Activated naive CD4-positive, alpha-beta T cell treated with anti-CD3 and anti-CD28 coated beads, Interleukin-2, amount 50 U/mL, for 72 hours (primary cell): ENCODE data around the gene NIP7. TPM values are rescaled to one million over a fixed set of nuclear protein-coding genes. Genes with fewer than 3 reads are reported as not detected.

ENCODE experiments used
- ATAC-seq, 2 donors: fragments of 150-1000 bp; cut with Tn5 transposase; 2 replicates each; pipeline ENCODE4 v1.10.0; 2021; ENCODE audit warnings: mild to moderate bottlenecking in 2 of 2, moderate library complexity in 2 of 2
- DNase-seq, 2 donors: peaks; one replicate each; pipeline ENCODE4 v3.0.0; 2021 to 2022; ENCODE audit warnings: low spot score in 2 of 2
- H3K27ac Mint-ChIP-seq, 2 donors: one replicate each; pipeline ENCODE4 v1.8.0; 2022; ENCODE audit warnings: mild to moderate bottlenecking in 2 of 2, mixed read lengths in 2 of 2
- H3K36me3 Mint-ChIP-seq, 2 donors: one replicate each; pipeline ENCODE4 v1.8.0; 2022; ENCODE audit warnings: mixed read lengths in 2 of 2
- H3K9me3 Mint-ChIP-seq, 2 donors: one replicate each; pipeline ENCODE4 v1.8.0; 2022; ENCODE audit warnings: mixed read lengths in 2 of 2
- total RNA-seq, 2 donors: library from RNA; stranded (reverse); gene quantifications; one replicate each; pipeline ENCODE4 v1.2.3, GENCODE V29; 2022

Gene NIP7
- total RNA-seq, 2 donors from 2014 or later, result 35.8 to 44.7 TPM

DNA sequence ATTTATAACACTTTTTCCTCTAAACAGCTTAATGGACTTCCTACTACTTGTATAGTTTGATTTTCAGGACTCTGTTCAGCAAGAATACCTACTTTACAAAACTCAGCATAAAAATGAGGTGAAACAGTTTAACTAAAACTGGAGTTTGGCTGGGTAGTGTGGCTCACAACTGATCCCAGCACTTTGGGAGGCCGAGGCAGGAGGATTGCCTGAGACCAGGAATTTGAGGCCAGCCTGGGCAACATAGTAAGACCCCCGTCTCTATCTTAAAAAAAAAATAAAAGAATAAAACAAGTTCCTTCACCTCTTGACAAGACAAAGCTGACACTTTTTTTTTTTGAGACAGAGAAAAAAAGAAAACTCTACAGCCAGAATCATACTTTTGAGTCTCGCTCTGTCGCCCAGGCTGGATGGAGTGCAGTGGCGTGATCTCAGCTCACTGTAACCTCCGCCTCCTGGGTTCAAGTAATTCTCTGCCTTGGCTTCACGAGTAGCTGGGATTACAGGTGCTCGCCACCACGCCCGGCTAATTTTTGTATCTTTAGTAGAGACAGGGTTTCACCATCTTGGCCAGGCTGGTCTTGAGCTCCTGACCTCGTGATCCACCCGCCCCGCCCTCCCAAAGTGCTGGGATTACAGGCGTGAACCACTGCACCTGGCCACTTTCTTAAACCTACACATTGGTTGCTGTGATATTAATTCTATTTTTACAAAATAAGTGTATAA is 11.8 kb upstream of the NIP7 start:
- DNase-seq (no peak), ATAC-seq (no peak)
- no peaks in the 10 kb centered on the region for H3K9me3 Mint-ChIP-seq
- peaks cover 23 to 27% of the 10 kb centered on the region in 2 donors for H3K36me3 Mint-ChIP-seq
- peak overlapping the region in 1 of 2 donors; percentile 54 for H3K27ac Mint-ChIP-seq

- DNase-seq (peak in 1 of 2 donors; percentile 35), ATAC-seq (no peak)
- Mint-ChIP-seq H3K36me3 (peaks cover 23 to 27% of the 10 kb centered on the region in 2 donors), H3K9me3 (no peaks in the 10 kb centered on the region), H3K27ac (peak overlapping the region; percentile 79 to 89)
Observed at GRCh38 chr16:69328854-69329316, 10.7 kb upstream of the NIP7 start.

GRCh38 chr16:69329369-69330285 is 9.9 kb upstream of the NIP7 start:
- Mint-ChIP-seq H3K27ac (peak overlapping the region; percentile 79 to 89), H3K36me3 (peaks cover 23 to 28% of the 10 kb centered on the region in 2 donors), H3K9me3 (no peaks in the 10 kb centered on the region)
- DNase-seq (peak in 1 of 2 donors; percentile 60), ATAC-seq (peak; percentile 53 to 58)

GRCh38 chr16:69330286-69331109 is 9.1 kb upstream of the NIP7 start, which contains the start of gene PDF:
PDF (minus strand) TSS chr16:69330588; CDS start chr16:69330570, 18 bp downstream.
- DNase-seq (peak; percentile 79 to 89), ATAC-seq (peak; percentile 96 to 98)
- H3K9me3 Mint-ChIP-seq, result no peaks in the 10 kb centered on the region
- peak within 1 kb of the TSS; percentile 89 to 90 for H3K27ac Mint-ChIP-seq
- H3K36me3 Mint-ChIP-seq, result peaks cover 23 to 34% of the 10 kb centered on the region in 2 donors

GRCh38 chr16:69334696-69335095 is 4.9 kb upstream of the NIP7 start:
- Mint-ChIP-seq H3K36me3 (peaks cover 15 to 24% of the 10 kb centered on the region in 2 donors), H3K27ac (peak overlapping the region in 1 of 2 donors; percentile 50), H3K9me3 (no peaks in the 10 kb centered on the region)
- DNase-seq (no peak), ATAC-seq (no peak)

DNA sequence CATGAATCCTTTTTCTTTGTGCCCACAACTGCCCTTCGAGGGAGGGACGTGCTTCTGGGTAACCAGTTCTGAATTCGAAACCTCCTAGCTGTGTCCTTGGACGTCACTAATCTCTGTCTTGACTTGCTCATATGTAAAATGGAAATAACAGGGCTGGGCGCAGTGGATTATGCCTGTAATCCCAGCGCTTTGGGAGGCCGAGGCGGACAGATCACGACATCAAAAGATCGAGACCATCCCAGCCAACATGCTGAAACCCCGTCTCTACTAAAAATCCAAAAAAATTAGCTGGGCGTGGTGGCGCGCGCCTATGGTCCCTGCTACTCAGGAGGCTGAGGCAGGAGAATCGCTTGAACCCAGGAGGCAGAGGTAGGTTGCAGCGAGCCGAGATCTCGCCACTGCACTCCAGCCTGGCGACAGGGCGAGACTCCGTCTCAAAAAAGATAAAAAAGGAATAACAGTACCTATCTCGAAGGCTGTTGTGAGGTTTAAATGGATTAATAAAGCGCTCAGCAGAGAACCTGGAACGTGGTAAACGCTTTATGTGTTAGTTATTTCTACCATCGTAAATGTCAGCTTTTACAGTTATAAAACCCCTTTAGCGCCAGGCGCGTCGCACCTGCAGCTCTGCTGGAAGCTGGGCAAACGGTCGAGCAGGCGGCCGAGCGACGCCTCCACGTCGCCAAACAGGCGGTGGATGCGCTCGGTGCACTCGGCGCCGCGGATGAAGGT is 849 bp upstream of the NIP7 start:
- Mint-ChIP-seq H3K9me3 (no peaks in the 10 kb centered on the region), H3K36me3 (peaks cover 33 to 40% of the 10 kb centered on the region in 2 donors), H3K27ac (peak overlapping the region; percentile 90 to 96)
- ATAC-seq (no peak), DNase-seq (no peak)

DNA sequence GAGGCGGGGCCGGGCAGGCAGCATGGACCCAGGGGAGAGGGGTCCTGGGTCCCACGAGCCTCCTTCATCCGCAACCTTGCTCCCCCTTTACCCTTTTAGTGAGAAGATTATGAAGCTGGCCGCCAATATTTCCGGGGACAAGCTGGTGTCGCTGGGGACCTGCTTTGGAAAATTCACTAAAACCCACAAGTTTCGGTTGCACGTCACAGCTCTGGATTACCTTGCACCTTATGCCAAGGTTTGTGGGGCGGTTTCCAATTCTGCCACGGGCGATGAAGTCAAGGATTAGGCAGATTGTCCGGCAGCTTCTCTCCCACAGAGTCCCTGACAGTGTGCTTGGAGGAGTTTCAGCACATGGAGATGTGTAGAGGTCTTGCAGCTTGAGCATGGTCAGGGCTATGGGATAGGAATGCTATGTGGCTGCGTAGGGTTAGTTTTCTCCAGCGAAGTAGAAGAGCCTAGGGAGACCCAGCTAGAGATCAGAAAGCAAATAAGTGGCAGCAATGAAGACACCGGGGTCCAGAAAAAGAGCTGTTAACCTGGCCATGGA is 598 bp downstream of the NIP7 start:
- Mint-ChIP-seq H3K36me3 (peaks cover 33% of the 10 kb centered on the region in 2 donors), H3K27ac (peak overlapping the region; percentile 96 to 99), H3K9me3 (no peaks in the 10 kb centered on the region)
- ATAC-seq (peak in 1 of 2 donors; percentile 33), DNase-seq (no peak)

DNA sequence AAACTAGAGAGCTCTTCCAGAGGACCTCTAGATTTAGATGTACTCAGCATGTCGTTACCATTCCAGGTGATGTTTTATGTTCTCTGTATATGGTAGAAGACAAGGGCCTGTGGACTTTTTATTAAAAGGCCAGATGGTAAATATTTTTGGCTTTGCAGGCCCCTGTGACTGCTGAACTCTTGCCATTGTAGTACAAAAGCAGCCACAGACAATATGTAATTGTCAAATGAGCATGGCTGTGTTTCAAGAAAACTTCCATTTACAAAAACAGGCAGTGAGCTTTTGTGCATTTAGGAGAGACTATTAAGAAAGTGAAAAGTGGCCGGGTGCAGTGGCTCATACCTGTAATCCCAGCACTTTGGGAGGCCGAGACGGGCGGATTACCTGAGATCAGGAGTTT is 4.6 kb downstream of the NIP7 start:
- Mint-ChIP-seq H3K36me3 (peaks cover 21 to 24% of the 10 kb centered on the region in 2 donors), H3K27ac (peak overlapping the region in 1 of 2 donors; percentile 72), H3K9me3 (no peaks in the 10 kb centered on the region)
- ATAC-seq (no peak), DNase-seq (no peak)

- ATAC-seq, result no peak
- Mint-ChIP-seq H3K36me3 (peaks cover 6 to 9% of the 10 kb centered on the region in 2 donors), H3K27ac (peak overlapping the region in 1 of 2 donors; percentile 14)
Observed at GRCh38 chr16:69345923-69346322, 6.4 kb downstream of the NIP7 start.

DNA sequence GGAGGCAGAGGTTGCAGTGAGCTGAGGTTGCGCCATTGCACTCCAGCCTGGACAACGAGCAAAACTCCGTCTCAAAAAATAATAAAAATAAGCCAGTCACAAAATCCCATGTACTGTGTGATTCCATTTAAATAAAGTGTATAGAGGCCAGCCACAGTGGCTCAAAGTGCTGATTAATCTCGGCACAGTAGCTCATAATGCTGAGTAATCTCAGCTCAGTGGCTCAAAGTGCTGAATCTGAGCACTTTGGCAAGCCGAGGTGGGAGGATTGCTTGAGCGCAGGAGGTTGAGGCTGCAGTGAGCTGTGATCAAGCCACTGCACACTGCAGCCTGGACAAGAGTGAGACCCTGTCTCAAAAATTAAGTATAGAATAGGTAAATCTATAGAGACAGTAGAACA is 7.1 kb downstream of the NIP7 start:
- Mint-ChIP-seq H3K36me3 (peaks cover 0 to 1% of the 10 kb centered on the region in 2 donors), H3K9me3 (no peaks in the 10 kb centered on the region), H3K27ac (peak overlapping the region in 1 of 2 donors; percentile 68)
- ATAC-seq (no peak), DNase-seq (no peak)

More at GRCh38 chr16:69345923-69346322, 6.4 kb downstream of the NIP7 start:
- no peak for DNase-seq
- H3K9me3 Mint-ChIP-seq, result no peaks in the 10 kb centered on the region

DNA sequence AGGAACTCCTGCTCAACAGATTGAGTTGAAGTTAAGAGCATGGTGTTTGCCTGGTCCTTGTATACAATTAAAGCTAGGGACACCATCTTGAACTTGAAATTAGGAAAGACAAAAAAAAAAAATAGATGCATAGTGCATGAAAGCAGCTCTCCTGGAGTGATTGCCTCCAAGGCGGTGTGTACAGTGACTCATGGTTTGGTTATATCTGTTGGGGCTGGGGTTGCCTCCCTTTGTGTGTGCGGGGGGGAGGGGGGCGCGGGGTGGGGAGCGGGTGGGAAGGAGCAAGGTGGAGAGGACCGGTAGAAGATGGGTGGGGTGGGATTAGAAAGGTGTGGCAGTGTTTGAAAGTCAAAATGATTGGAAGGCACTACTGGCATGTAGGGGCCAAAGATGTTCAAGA is 8.7 kb downstream of the NIP7 start:
- no peak for ATAC-seq
- Mint-ChIP-seq H3K9me3 (no peaks in the 10 kb centered on the region), H3K36me3 (no peaks in the 10 kb centered on the region), H3K27ac (no peak overlapping the region)
- no peak for DNase-seq

DNA sequence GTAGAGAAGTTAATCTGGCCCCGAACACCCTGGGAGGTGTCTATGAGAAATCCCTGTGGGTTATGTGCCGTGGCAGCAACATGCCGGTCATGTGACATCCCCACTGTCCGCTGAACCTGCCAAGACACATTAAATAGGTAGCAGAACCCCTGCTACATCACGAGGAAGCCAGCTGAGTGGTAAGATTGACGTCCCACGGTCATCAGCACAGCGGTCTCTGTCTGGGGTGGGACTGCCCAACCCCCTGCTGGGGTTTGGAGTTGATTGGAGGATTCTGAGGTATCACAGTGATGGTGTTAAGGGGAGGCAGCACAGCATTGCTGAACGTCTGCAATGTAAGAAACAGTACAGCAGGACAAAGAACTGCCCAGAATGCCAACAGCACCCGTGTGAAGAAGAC is 10.0 kb downstream of the NIP7 start:
- ATAC-seq, result no peak
- DNase-seq, result no peak
- Mint-ChIP-seq H3K36me3 (no peaks in the 10 kb centered on the region), H3K27ac (peak overlapping the region in 1 of 2 donors; percentile 30), H3K9me3 (no peaks in the 10 kb centered on the region)

DNA sequence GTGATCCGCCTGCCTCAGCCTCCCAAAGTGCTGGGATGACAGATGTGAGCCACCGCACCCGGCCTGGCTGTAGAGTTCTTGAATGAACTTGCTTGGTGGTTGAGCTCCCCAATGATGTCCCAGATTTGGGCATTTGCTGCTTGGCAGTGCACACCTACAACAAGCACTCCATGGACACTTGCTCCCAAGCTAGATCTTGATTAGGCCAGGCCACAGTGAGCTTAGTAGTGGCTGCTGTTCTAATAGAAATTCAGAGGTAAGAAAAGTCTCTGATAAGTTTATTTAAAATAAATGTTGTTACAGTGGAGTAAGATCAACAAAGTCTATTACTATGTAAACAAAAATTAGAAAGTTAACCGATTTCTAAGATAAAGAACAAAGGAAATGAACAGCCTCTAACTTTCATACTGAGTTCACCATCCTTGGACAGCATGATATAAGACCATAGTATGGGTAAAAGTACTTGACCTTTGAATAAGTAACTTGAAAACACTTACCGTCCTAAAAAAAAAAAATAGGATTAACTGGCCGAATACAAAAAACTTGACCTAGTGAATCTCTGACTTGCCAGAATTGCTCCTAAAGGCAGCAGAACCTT is 11.1 kb downstream of the NIP7 start:
- Mint-ChIP-seq H3K27ac (peak overlapping the region in 1 of 2 donors; percentile 55), H3K36me3 (peaks cover 5% of the 10 kb centered on the region in 2 donors), H3K9me3 (no peaks in the 10 kb centered on the region)
- DNase-seq (no peak), ATAC-seq (no peak)

GRCh38 chr16:69351309-69352027 is 11.9 kb downstream of the NIP7 start, which contains the start of gene TMED6:
TMED6 (minus strand) TSS chr16:69351786; CDS start chr16:69351753, 33 bp downstream.
- ATAC-seq (no peak), DNase-seq (no peak)
- peak within 1 kb of the TSS; percentile 55 to 94 for H3K27ac Mint-ChIP-seq
- peaks cover 6 to 7% of the 10 kb centered on the region in 2 donors for H3K36me3 Mint-ChIP-seq
- no peaks in the 10 kb centered on the region for H3K9me3 Mint-ChIP-seq
